HepG2 (cell line): ENCODE results near the gene GRB10. TPM values are rescaled to one million over a fixed set of nuclear protein-coding genes. Genes with fewer than 3 reads are reported as not detected.

Source experiments
- ATAC-seq: fragments of 200-7000 bp; cut with Tn5 transposase; 3 replicates; pipeline ENCODE4 v1.9.1; 2020; ENCODE audit warnings: mild to moderate bottlenecking, moderate library complexity
- BruUV-seq: library from RNA; stranded (reverse); fragments of 400-500 nt; replicated peaks from 2 replicates; lab custom pipeline; 2021; lab: Mats Ljungman, UMichigan
- CTCF ChIA-PET: fragments of 300-600 bp; formaldehyde crosslinking; extraction: SDS; loops from one replicate; lab custom pipeline; 2021; ENCODE audit warnings: low total read pairs, inconsistent platforms, low intra/inter-chr PET ratio; lab: Yijun Ruan, JAX
- POLR2A ChIA-PET: fragments of 350-600 bp; sonication (Branson Sonifier 250); formaldehyde crosslinking; loops from one replicate; lab custom pipeline; 2020; ENCODE audit warnings: antibody characterized with exemption, inconsistent platforms; lab: Yijun Ruan, JAX
- DNase-seq: peaks from one replicate; pipeline ENCODE4 v3.0.0-alpha.2; 2015; ENCODE audit warnings: low spot score
- FAIRE-seq: peaks from 3 replicates; lab custom pipeline; 2011; peaks lifted over from hg19 to GRCh38; lab: Jason Lieb, UNC
- H2AFZ ChIP-seq: one replicate; pipeline ENCODE4 v1.6.1; 2011; ENCODE audit warnings: low read length, inconsistent platforms
- H3K27ac ChIP-seq: fragments of 300-600 bp; 3 replicates; pipeline ENCODE4 v1.8.0; 2011; ENCODE audit warnings: mixed run types, mild to moderate bottlenecking, mixed read lengths, low read length, inconsistent platforms; ENCODE audit not compliant: insufficient read depth; ENCODE audit errors: extremely low read length
- H3K27me3 ChIP-seq, 2 experiments: fragments of 200-600 bp in 1 of 2; 2 replicates in 1 of 2; 3 replicates in 1 of 2; pipeline versions ENCODE4 v1.6.0 to v1.8.0; 2011; ENCODE audit warnings: low read length in 2 of 2, mild to moderate bottlenecking in 2 of 2, moderate library complexity in 2 of 2, inconsistent platforms in 1 of 2; ENCODE audit not compliant: insufficient read depth in 2 of 2, control insufficient read depth in 1 of 2
- H3K36me3 ChIP-seq, 2 experiments: fragments of 200-600 bp in 1 of 2; replicated peaks in 1 of 2; 2 replicates in 1 of 2; 3 replicates in 1 of 2; pipeline versions ENCODE4 v1.5.1 to v1.8.0; 2011; ENCODE audit warnings: low read length in 2 of 2, inconsistent platforms in 1 of 2; ENCODE audit not compliant: insufficient read depth in 2 of 2, control insufficient read depth in 1 of 2
- H3K4me1 ChIP-seq: 2 replicates; pipeline ENCODE4 v1.5.1; 2012; ENCODE audit warnings: low read length, inconsistent platforms; ENCODE audit not compliant: insufficient read depth
- H3K4me2 ChIP-seq: 2 replicates; pipeline ENCODE4 v1.6.0; 2011; ENCODE audit warnings: low read depth, low read length, inconsistent platforms
- H3K4me3 ChIP-seq, 3 experiments: fragments of 200-600 bp in 1 of 3; sonication (generic), shearing (Covaris generic) in 1 of 3; replicated peaks in 1 of 3; 2 replicates each; pipeline ENCODE4 v1.5.1; 2011 to 2016; ENCODE audit warnings: low read length in 3 of 3, inconsistent platforms in 2 of 3, low read depth in 2 of 3, mild to moderate bottlenecking in 2 of 3, control low read depth in 1 of 3, mixed read lengths in 1 of 3; ENCODE audit not compliant: insufficient read depth in 1 of 3
- H3K79me2 ChIP-seq: one replicate; pipeline ENCODE4 v1.6.1; 2011; ENCODE audit warnings: low read length, inconsistent platforms; ENCODE audit not compliant: insufficient read depth
- H3K9ac ChIP-seq: 2 replicates; pipeline ENCODE4 v1.6.0; 2011; ENCODE audit warnings: mild to moderate bottlenecking, low read depth, low read length, inconsistent platforms; ENCODE audit not compliant: insufficient read depth
- H3K9me3 ChIP-seq: 2 replicates; pipeline ENCODE4 v1.5.1; 2012; ENCODE audit warnings: mild to moderate bottlenecking, low read length
- H4K20me1 ChIP-seq: 2 replicates; pipeline ENCODE4 v1.6.0; 2011; ENCODE audit warnings: inconsistent platforms, mild to moderate bottlenecking, low read length, moderate library complexity; ENCODE audit not compliant: insufficient read depth
- ARID5B ChIP-seq: IDR thresholded peaks from 2 replicates; pipeline ENCODE4 v1.4.0; 2020; ENCODE audit warnings: mild to moderate bottlenecking, missing genetic modification reagents
- CC2D1A ChIP-seq: sonication (generic); formaldehyde crosslinking; IDR thresholded peaks from 2 replicates; pipeline ENCODE4 v1.8.1; 2023; ENCODE audit warnings: mild to moderate bottlenecking, missing genetic modification reagents
- GABPA ChIP-seq, 2 experiments: IDR thresholded peaks; 2 replicates each; pipeline ENCODE4 v1.6.1; 2011 to 2016; ENCODE audit warnings: low read depth in 2 of 2, low read length in 1 of 2, missing biosample characterization in 1 of 2, missing genetic modification characterization in 1 of 2
- GABPB1 ChIP-seq: IDR thresholded peaks from 2 replicates; pipeline ENCODE4 v1.6.1; 2016; ENCODE audit warnings: mild to moderate bottlenecking, missing genetic modification reagents, moderate library complexity, missing compliant biosample characterization
- KDM6A ChIP-seq: IDR thresholded peaks from 2 replicates; pipeline ENCODE4 v1.6.1; 2016; ENCODE audit warnings: low read depth
- MEIS2 ChIP-seq: sonication (generic); formaldehyde crosslinking; IDR thresholded peaks from 2 replicates; pipeline ENCODE4 v1.9.0; 2021; ENCODE audit warnings: mild to moderate bottlenecking, missing genetic modification reagents
- SMAD9 ChIP-seq: sonication (generic); formaldehyde crosslinking; IDR thresholded peaks from 2 replicates; pipeline ENCODE4 v1.5.1; 2020; ENCODE audit warnings: mild to moderate bottlenecking, missing genetic modification reagents
- SYNCRIP ChIP-seq: fragments of 200-400 bp; formaldehyde crosslinking; IDR thresholded peaks from 2 replicates; pipeline ENCODE4 v1.6.1; 2018; ENCODE audit warnings: mild to moderate bottlenecking, low read depth, low read length; ENCODE audit not compliant: insufficient read depth
- TCF12 ChIP-seq, 2 experiments: fragments of 450-650 bp in 1 of 2; sonication (generic) in 1 of 2; formaldehyde crosslinking in 1 of 2; IDR thresholded peaks; 2 replicates each; pipeline versions ENCODE4 v1.6.1 to v1.8.0; 2017 to 2022; ENCODE audit warnings: antibody characterized with exemption in 1 of 2, mild to moderate bottlenecking in 1 of 2, missing genetic modification reagents in 1 of 2, moderate library complexity in 1 of 2
- UBTF ChIP-seq: sonication (generic); formaldehyde crosslinking; IDR thresholded peaks from 2 replicates; pipeline ENCODE4 v1.4.0; 2020; ENCODE audit warnings: mild to moderate bottlenecking, missing genetic modification reagents
- ZKSCAN1 ChIP-seq: fragments of 150-350 bp; IDR thresholded peaks from 2 replicates; pipeline ENCODE4 v1.6.1; 2014; ENCODE audit warnings: low read length
- ZNF503 ChIP-seq: sonication (generic); formaldehyde crosslinking; IDR thresholded peaks from 2 replicates; pipeline ENCODE4 v1.4.0; 2020; ENCODE audit warnings: missing genetic modification reagents
- ZNF672 ChIP-seq: sonication (generic); formaldehyde crosslinking; IDR thresholded peaks from 2 replicates; pipeline ENCODE4 v1.8.1; 2022; ENCODE audit warnings: missing genetic modification reagents
- WGBS: methylation state at CpG from one replicate; pipeline ENCODE4 v1.1.6; 2017; ENCODE audit warnings: low lambda C conversion rate; 5-methylcytosine and 5-hydroxymethylcytosine counted together
- in situ Hi-C: cut with HindIII; loops from 2 replicates; pipeline ENCODE4 v1.10.0; 2017; ENCODE audit warnings: low pct_unique_long_range_greater_than_20kb; ENCODE audit not compliant: extremely low pct_ligation_motif_present
- intact Hi-C: fragments of 100-400 bp; cut with micrococcal nuclease; formaldehyde crosslinking; loops from one replicate; pipeline ENCODE4 v1.10.0; 2022; ENCODE audit not compliant: unreplicated experiment
- polyA plus RNA-seq, 8 experiments: library from polyadenylated mRNA; depleted of rRNA in 3 of 8; stranded (reverse) in 7 of 8; unstranded in 1 of 8; fragments of >200 nt; fragmentation: Illumina TruSeq in 4 of 8; extraction: Trizol in 4 of 8; gene quantifications; 2 replicates each; pipeline versions ENCODE4 v1.2.1 to v1.2.3, GENCODE V29; 2011 to 2016; ENCODE audit warnings: low read depth in 4 of 8, missing spikeins in 1 of 8, mixed read lengths in 1 of 8; ENCODE audit not compliant: insufficient read depth in 1 of 8
- total RNA-seq, 5 experiments: library from RNA; depleted of rRNA; stranded (reverse); fragments of >200 nt; fragmentation: Illumina TruSeq; extraction: Trizol; gene quantifications; 2 replicates each; pipeline ENCODE4 v1.2.3, GENCODE V29; 2016; ENCODE audit warnings: low read depth in 1 of 5

GRB10 gene
- total and polyA plus RNA-seq, 2 of the 13 experiments (the other 11 are each of a cell fraction or from before 2014, with no cell fraction given), result 4.0 to 6.8 TPM

- FAIRE-seq (no peak), DNase-seq (no peak)
- no TSS peak for BruUV-seq
- intact Hi-C loops, result no loop called here
- CTCF ChIA-PET, result no interaction called here
- H3K4me1 ChIP-seq, result peaks cover 10% of the 10 kb centered on the region
- no peaks in the 10 kb centered on the region for H3K79me2 ChIP-seq
- no peak overlapping the region for H3K27ac ChIP-seq
- no peak for TF ChIP-seq CC2D1A (CRISPR knock-in tag)
- no peak for TF ChIP-seq GABPB1 (CRISPR knock-in tag)
- no peak for TF ChIP-seq UBTF
- TF ChIP-seq ZNF503 (CRISPR knock-in tag), result no peak
- TF ChIP-seq GABPA (IDR thresholded peaks at IDR 0.05; ENCODE audit: low read depth, low read length), result no peak
- TF ChIP-seq GABPA (CRISPR knock-in tag; IDR thresholded peaks at IDR 0.05; ENCODE audit: low read depth), result no peak
- no peak for TF ChIP-seq ZKSCAN1
- TF ChIP-seq ZNF672 (CRISPR knock-in tag), result no peak
- no peak for TF ChIP-seq TCF12 (IDR thresholded peaks at IDR 0.05)
- TF ChIP-seq TCF12 (CRISPR knock-in tag; IDR thresholded peaks at IDR 0.05), result no peak
- no peak for TF ChIP-seq SMAD9 (CRISPR knock-in tag)
- no peak for TF ChIP-seq ARID5B (CRISPR knock-in tag)
- TF ChIP-seq SYNCRIP, result no peak
- no peak for TF ChIP-seq MEIS2
- no peak for TF ChIP-seq KDM6A (CRISPR knock-in tag)
- TF ChIP-seq, all 625 proteins: peak for 0
- Histone ChIP-seq H2AFZ (no peak overlapping the region), H3K36me3 (no peaks in the 10 kb centered on the region), H3K4me3 (no peak overlapping the region), H3K9ac (no peak overlapping the region), H3K4me2 (no peak overlapping the region), H3K9me3 (no peaks in the 10 kb centered on the region), H3K27me3 (no peaks in the 10 kb centered on the region), H4K20me1 (no peaks in the 10 kb centered on the region)
- in situ Hi-C loops, result no loop called here
- ATAC-seq, result no peak
- POLR2A ChIA-PET, result no interaction called here
- WGBS, result 77% methylated on average over 11 of the region's 11 CpGs
Observed at GRCh38 chr7:50620433-50620832, 162.3 kb downstream of the GRB10 start.
